LNCaP clone FGC (cell line): ENCODE measurements around the gene NR0B2.
A peak's percentile ranks its signal among the peaks of the same experiment; 100 is the strongest.
"Not testable (repeated sequence)": the region's sequence is repeated elsewhere in the genome, so short reads cannot be mapped to it uniquely, and the experiment has no call there.

Experiments used
- DNase-seq: peaks from one replicate; pipeline ENCODE4 v3.0.0-alpha.2; 2011; ENCODE audit warnings: low read depth
- H3K4me3 ChIP-seq: 2 replicates; pipeline ENCODE4 v1.5.1; 2011; ENCODE audit warnings: mild to moderate bottlenecking, low read depth, low read length, control low read depth
- CTCF ChIP-seq: IDR thresholded peaks from 2 replicates; pipeline ENCODE4 v1.5.1; 2012; ENCODE audit warnings: mild to moderate bottlenecking; ENCODE audit not compliant: control insufficient read depth, insufficient read depth; ENCODE audit errors: extremely low read depth

Gene NR0B2

DNA sequence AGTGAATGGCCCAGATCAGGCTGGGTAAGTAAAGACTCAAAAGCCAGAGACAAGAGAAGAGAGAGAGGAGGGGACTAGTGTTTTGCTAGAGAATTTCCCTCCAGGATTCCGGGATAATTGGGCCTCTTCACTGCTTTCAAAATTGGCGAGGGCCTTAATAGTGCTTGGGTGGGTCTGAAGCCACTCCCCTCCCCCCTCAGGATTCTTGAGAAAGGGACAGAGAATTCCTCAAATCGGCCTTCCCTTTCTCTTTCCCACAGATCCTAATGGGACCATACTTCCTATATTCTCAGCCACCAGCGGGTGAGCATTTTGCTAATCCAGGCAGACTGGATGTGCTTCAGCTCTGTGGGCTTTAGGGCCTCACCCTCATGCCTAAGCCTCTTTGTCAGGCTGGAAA is 38.9 kb downstream of the NR0B2 start:
- no peak overlapping the region for H3K4me3 ChIP-seq
- DNase-seq: no peak
- TF ChIP-seq CTCF: no peak

GRCh38 chr1:26873097-26873496 is 40.7 kb downstream of the NR0B2 start:
- H3K4me3 ChIP-seq, DNase-seq: not testable (repeated sequence)

DNA sequence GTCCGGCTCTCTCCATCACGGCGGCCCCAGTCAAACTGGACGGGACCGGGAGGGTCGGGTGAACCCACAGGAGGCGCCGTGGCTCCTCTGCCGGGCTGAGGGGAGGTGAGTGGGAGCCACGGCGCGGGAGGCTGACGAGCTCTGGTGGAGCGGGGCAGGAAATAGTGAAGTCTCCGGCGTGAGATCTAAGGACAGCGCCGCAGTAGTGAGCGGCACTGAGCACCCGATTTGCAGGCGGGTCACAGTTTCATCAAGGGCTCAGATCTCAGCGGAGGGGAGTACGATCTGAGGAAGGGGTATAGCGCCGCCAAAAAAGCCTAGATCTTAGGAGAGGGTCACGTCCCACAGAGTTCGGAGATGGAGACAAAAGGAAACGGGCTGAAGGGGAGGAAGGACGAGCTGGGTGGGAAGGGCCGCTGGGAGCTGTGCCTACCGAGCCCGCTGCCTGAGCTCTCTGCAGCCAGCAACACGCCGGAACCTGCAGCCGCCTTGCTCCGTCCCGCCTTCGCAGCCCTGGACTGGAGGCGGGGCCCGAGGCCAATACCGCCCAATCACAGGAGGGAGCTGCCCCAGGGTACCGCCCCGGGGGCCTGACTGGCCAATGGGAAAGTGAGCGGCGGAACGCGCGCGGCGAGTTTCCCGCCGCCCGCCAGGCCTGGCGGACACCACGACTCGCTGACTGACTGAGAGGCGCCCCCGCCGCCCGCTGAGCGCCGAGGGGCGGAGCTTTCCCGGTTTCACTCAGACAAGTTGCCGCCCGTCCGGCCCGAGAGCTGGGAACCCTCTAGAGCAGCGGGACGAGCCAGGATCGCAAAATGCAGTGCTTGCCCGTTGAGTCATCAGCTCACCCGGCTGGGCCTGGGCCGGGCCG is 48.9 kb downstream of the NR0B2 start:
- no peak for TF ChIP-seq CTCF
- H3K4me3 ChIP-seq: peak overlapping the region; percentile 78
- peak; percentile 90 for DNase-seq

- DNase-seq: no peak
- peak overlapping the region; percentile 78 for H3K4me3 ChIP-seq
- no peak for TF ChIP-seq CTCF
Observed at GRCh38 chr1:26863685-26864077, 50.1 kb downstream of the NR0B2 start.

GRCh38 chr1:26862781-26863684 is 50.7 kb downstream of the NR0B2 start, which contains the start of gene SFN:
Gene SFN, plus strand, starts transcription at chr1:26863149. Its CDS starts 64 bp downstream, at chr1:26863213.
- peak within 1 kb of the TSS; percentile 78 for H3K4me3 ChIP-seq
- TF ChIP-seq CTCF: peak; percentile 19; the same call in 1 of the 2 replicates
- no peak for DNase-seq

GRCh38 chr1:26861889-26862378 is 51.8 kb downstream of the NR0B2 start:
- no peak for DNase-seq
- no peak overlapping the region for H3K4me3 ChIP-seq
- no peak for TF ChIP-seq CTCF
